ENCODE data around the gene SNX21. TPM values are rescaled to one million over a fixed set of nuclear protein-coding genes. Genes with fewer than 3 reads are reported as not detected.
A peak's percentile ranks its signal among the peaks of the same experiment; 100 is the strongest.

The SNX21 gene, protein sequence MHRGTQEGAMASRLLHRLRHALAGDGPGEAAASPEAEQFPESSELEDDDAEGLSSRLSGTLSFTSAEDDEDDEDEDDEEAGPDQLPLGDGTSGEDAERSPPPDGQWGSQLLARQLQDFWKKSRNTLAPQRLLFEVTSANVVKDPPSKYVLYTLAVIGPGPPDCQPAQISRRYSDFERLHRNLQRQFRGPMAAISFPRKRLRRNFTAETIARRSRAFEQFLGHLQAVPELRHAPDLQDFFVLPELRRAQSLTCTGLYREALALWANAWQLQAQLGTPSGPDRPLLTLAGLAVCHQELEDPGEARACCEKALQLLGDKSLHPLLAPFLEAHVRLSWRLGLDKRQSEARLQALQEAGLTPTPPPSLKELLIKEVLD
- 11.9 TPM for total RNA-seq (2021; ENCODE audit: unreplicated experiment)
- polyA plus RNA-seq (2012) = 9.4 and 9.8 TPM in 2 replicates
- Bru-seq, nascent RNA = percentile 50 among the genes with signal in this experiment
- BruChase-seq, experiment 1, labeled RNA remaining after a 6-hour chase = percentile 56 among the genes with signal in this experiment
- percentile 53 among the genes with signal in this experiment for BruChase-seq, experiment 2, labeled RNA remaining after a 2-hour chase
- long read RNA-seq, partial matches to known transcripts = 0 of 5 reads
- long read RNA-seq, other reads (novel, unspliced or antisense) = 4 of 5 reads

DNA sequence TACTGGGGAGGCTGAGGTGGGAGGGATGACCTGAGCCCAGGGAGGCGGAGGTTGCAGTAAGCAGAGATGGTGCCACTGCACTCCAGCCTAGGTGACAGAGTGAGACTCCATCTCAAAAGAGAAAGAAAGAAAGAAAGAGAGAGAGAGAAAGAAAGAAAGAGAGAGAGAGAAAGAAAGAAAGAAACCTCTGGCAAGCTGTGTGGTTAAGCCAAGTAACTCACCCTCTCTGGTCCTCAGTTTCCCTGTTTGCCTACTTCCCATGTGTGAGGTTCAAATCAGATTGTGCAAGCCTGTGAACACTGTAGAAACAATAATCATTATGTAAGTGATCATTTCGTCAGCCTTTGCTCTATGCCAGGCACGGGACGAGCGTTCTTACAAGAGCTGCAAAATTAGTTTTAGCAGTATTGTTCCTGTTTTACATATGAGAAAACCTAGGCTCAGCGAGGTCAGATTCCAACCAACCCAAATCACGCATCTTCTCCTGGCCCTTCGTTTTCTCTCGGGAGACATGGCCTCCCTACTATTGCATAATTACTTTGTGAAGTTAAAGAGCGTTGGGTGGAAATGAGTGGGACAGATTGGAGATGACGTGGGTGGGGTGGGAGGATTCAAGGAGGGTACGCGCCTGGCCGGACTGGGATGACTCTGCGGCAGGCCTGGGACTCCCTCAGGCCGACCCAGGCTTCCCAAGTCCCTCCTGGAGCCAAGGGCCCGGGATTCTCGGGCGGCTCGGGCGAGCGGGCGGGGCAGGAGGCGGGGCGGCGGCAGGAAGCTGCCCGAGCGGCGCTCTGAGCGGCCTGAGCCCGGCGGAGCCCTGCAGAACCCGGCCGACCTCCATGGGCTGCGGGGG lies at the start of gene SNX21:
TSS of gene SNX21 (plus strand) at position 770 of the 853 bp plus-strand sequence. CDS start 121 bp downstream, outside the sequence.
- Histone ChIP-seq H3K9me2 (ENCODE audit: insufficient read depth) (no peaks in the 10 kb centered on the region), H2AFZ (ENCODE audit: low read depth, low read length, poor library complexity, severe bottlenecking) (peak within 1 kb of the TSS; percentile 24), H3K27ac (ENCODE audit: low read depth, low read length) (peak within 1 kb of the TSS; percentile 68), H3K9ac (ENCODE audit: low read length) (peak within 1 kb of the TSS; percentile 66), H3K9me3 (ENCODE audit: control insufficient read depth in 1 of 2, insufficient read depth in 1 of 2, low read depth in 1 of 2, low read length in 2 of 2) (no peaks in the 10 kb centered on the region), H3K4me3 (replicated peaks in 1 of 2; ENCODE audit: low read depth in 1 of 2, low read length in 2 of 2) (peak within 1 kb of the TSS; percentile 65 to 74), H3K79me2 (ENCODE audit: insufficient read depth, low read length) (no peaks in the 10 kb centered on the region), H3K4me2 (ENCODE audit: low read length) (peak within 1 kb of the TSS; percentile 90), H3K36me3 (ENCODE audit: control insufficient read depth in 1 of 2, insufficient read depth in 2 of 2, low read length in 2 of 2) (no peaks in the 10 kb centered on the region), H3K4me1 (ENCODE audit: control insufficient read depth in 1 of 2, insufficient read depth in 2 of 2, low read length in 2 of 2) (peaks cover 26 to 35% of the 10 kb centered on the region in 2 experiments), H3K27me3 (ENCODE audit: insufficient read depth, low read length) (no peaks in the 10 kb centered on the region), H4K20me1 (ENCODE audit: insufficient read depth) (no peaks in the 10 kb centered on the region)
- peak; percentile 91 for ATAC-seq
- TF ChIP-seq, protein P1, sequence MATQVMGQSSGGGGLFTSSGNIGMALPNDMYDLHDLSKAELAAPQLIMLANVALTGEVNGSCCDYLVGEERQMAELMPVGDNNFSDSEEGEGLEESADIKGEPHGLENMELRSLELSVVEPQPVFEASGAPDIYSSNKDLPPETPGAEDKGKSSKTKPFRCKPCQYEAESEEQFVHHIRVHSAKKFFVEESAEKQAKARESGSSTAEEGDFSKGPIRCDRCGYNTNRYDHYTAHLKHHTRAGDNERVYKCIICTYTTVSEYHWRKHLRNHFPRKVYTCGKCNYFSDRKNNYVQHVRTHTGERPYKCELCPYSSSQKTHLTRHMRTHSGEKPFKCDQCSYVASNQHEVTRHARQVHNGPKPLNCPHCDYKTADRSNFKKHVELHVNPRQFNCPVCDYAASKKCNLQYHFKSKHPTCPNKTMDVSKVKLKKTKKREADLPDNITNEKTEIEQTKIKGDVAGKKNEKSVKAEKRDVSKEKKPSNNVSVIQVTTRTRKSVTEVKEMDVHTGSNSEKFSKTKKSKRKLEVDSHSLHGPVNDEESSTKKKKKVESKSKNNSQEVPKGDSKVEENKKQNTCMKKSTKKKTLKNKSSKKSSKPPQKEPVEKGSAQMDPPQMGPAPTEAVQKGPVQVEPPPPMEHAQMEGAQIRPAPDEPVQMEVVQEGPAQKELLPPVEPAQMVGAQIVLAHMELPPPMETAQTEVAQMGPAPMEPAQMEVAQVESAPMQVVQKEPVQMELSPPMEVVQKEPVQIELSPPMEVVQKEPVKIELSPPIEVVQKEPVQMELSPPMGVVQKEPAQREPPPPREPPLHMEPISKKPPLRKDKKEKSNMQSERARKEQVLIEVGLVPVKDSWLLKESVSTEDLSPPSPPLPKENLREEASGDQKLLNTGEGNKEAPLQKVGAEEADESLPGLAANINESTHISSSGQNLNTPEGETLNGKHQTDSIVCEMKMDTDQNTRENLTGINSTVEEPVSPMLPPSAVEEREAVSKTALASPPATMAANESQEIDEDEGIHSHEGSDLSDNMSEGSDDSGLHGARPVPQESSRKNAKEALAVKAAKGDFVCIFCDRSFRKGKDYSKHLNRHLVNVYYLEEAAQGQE (IDR thresholded peaks at IDR 0.05; ENCODE audit: low read depth) = no peak
- TF ChIP-seq CEBPB (IDR thresholded peaks at IDR 0.05; ENCODE audit: low read depth) (peak; percentile 77; the same call in 1 of the 2 replicates), YY1 (IDR thresholded peaks at IDR 0.05; ENCODE audit: extremely low read depth, insufficient replicate concordance, low read depth, low read length) (peak; percentile 30), POLR2AphosphoS5 (IDR thresholded peaks at IDR 0.05; ENCODE audit: low read depth, low read length) (peak; percentile 70; the same call in 1 of the 2 replicates), SP1 (IDR thresholded peaks at IDR 0.05; ENCODE audit: low read depth) (peak; percentile 20; the same call in 1 of the 2 replicates), SIN3A (IDR thresholded peaks at IDR 0.05; ENCODE audit: low read depth) (0 out of 2 replicates have a peak, but pooled peaks have one; percentile 58)
- TF ChIP-seq, protein P2, sequence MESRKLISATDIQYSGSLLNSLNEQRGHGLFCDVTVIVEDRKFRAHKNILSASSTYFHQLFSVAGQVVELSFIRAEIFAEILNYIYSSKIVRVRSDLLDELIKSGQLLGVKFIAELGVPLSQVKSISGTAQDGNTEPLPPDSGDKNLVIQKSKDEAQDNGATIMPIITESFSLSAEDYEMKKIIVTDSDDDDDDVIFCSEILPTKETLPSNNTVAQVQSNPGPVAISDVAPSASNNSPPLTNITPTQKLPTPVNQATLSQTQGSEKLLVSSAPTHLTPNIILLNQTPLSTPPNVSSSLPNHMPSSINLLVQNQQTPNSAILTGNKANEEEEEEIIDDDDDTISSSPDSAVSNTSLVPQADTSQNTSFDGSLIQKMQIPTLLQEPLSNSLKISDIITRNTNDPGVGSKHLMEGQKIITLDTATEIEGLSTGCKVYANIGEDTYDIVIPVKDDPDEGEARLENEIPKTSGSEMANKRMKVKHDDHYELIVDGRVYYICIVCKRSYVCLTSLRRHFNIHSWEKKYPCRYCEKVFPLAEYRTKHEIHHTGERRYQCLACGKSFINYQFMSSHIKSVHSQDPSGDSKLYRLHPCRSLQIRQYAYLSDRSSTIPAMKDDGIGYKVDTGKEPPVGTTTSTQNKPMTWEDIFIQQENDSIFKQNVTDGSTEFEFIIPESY (IDR thresholded peaks at IDR 0.05; ENCODE audit: extremely low read depth, insufficient replicate concordance, low read length) = no peak
- intact Hi-C loops (cut with micrococcal nuclease) = loop anchor here (10.0 kb wide), 1 partner anchor 102 kb away; the partner anchor contains the start of gene PCIF1
- BruUV-seq (replicated peaks) = TSS peak; percentile 63
- ChIA-PET CTCF (no interaction called here), POLR2A (interaction anchor here (0.7 to 0.9 kb wide), 3 partner anchors 11 to 138 kb away, joined by 3 to 4 read pairs (median 3); no protein-coding TSS in a partner anchor), RAD21 (ENCODE audit: low non-redundant PET in 1 of 2, low total read pairs in 2 of 2, uncharacterized antibody in 2 of 2, unreplicated experiment in 2 of 2) (no interaction called here)
- DNase-seq (ENCODE audit: low read depth, low spot score) = no peak
